Peyer's patch (tissue), 4 donors: ENCODE measurements around the gene VAMP8.

Experiments
- CTCF ChIP-seq, 6 experiments: fragments of 450-650 bp in 4 of 6; fragments of 200-600 bp in 2 of 6; sonication (generic) in 1 of 6; IDR thresholded peaks; one replicate each; pipeline ENCODE4 v1.5.1; 2017 to 2019; ENCODE audit warnings: antibody characterized with exemption in 6 of 6, mild to moderate bottlenecking in 3 of 6, moderate library complexity in 1 of 6
- POLR2A ChIP-seq, 2 donors: fragments of 450-650 bp; IDR thresholded peaks; one replicate each; pipeline ENCODE4 v1.5.1; 2017; ENCODE audit warnings: antibody characterized with exemption in 2 of 2, mild to moderate bottlenecking in 2 of 2, moderate library complexity in 2 of 2

- TF ChIP-seq CTCF (IDR thresholded peaks at IDR 0.05) (no peak), POLR2A (IDR thresholded peaks at IDR 0.05) (no peak)
Measured at GRCh38 chr2:85585781-85586105, 8.4 kb downstream of the VAMP8 start.
